Iris pigment epithelial cell (primary cell): Measurements from ENCODE around the gene MAST4.
"Not testable (repeated sequence)": the region's sequence is repeated elsewhere in the genome, so short reads cannot be mapped to it uniquely, and the experiment has no call there.

Experiments used
- DNase-seq: peaks from one replicate; pipeline ENCODE4 v3.0.0-alpha.2; 2011; ENCODE audit warnings: low read depth

MAST4 gene

GRCh38 chr5:67090040-67090439, 493.8 kb downstream of the MAST4 start:
- DNase-seq = no peak

GRCh38 chr5:67090593-67090992, 494.4 kb downstream of the MAST4 start:
- DNase-seq = no peak

DNA sequence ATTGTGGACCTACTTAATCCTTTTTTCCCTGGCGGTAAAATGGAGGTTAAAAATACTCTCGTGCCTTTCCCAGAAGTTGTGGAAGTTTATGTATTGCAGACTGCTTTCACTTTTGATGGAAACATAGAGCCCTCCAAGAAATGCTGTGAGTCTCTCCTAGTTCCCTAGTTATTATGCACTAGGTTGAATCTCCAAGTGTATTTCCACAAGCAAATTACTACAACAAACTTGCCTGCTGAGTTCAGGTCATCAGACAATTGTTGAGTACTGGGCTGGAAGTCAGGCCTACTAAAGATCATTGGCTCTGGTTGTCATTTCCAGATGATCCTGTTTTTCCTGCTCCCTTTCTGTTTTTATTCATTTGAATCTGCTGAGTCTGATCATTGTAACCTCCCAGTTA, 496.3 kb downstream of the MAST4 start:
- peak; percentile 46 for DNase-seq

DNA sequence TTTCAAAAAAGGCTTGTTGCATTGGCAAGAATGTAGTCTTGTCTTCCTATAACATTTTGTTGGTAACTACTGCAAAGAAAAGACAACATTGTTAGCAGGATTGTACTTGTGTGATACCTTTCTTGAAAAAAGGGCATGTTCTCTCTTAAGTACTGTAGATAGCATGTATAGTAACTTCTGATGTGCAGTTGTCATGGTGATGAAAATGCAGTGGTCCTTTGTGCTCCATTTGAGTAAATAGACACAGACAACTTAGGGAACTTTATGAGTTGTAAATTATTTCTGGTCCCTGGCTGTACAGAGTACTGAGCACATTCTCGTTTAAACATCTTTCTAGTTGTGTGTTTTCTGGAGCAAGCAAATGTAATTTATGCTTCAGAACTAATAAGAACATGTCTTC, 497.1 kb downstream of the MAST4 start:
- DNase-seq = peak; percentile 8

GRCh38 chr5:67094476-67095300, 498.5 kb downstream of the MAST4 start:
- peak; percentile 83 for DNase-seq

GRCh38 chr5:67095346-67096171, 499.4 kb downstream of the MAST4 start:
- peak; percentile 57 for DNase-seq

GRCh38 chr5:67098656-67099055, 502.5 kb downstream of the MAST4 start:
- DNase-seq = no peak

DNA sequence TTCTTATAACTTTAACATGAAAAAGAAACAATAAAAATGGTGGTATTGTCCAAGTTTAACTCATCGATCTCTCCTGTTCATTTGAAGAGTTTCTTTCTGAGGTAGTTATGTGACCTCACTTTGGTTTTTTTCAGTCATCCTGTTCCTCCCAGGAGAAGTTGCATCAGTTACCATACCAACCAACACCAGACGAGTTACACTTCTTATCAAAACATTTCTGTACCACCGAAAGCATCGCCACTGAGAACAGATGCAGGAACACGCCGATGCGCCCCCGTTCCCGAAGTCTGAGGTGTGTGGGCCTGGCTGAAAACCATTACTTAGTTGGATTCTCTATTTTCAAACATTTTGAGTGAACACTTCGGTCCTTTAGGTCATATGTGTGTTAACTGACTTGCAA, 504.1 kb downstream of the MAST4 start:
- DNase-seq = no peak

GRCh38 chr5:67102708-67103107, 506.5 kb downstream of the MAST4 start:
- DNase-seq = no peak

- DNase-seq = peak; percentile 28
These were observed 508.7 kb downstream of the MAST4 start for GRCh38 chr5:67104859-67105258.

DNA sequence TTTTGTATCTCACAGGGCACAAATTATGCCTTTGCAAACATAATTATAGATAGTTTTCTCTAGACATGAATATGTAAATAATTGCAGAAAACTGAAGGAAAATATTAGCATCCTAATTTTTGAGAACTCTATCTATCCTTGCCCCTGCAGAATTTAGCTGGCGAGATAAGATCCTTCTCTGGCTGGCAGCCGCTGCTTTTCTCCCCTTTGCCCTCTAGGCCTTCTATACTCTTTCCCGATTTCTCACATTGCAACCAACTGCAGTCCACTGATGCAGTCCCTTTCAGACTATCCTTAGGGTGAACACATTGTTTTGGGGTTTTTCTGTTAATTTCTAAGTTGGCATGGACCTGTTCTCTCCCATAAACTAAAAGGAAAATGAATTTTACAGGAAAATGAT, 509.1 kb downstream of the MAST4 start:
- DNase-seq = no peak

DNA sequence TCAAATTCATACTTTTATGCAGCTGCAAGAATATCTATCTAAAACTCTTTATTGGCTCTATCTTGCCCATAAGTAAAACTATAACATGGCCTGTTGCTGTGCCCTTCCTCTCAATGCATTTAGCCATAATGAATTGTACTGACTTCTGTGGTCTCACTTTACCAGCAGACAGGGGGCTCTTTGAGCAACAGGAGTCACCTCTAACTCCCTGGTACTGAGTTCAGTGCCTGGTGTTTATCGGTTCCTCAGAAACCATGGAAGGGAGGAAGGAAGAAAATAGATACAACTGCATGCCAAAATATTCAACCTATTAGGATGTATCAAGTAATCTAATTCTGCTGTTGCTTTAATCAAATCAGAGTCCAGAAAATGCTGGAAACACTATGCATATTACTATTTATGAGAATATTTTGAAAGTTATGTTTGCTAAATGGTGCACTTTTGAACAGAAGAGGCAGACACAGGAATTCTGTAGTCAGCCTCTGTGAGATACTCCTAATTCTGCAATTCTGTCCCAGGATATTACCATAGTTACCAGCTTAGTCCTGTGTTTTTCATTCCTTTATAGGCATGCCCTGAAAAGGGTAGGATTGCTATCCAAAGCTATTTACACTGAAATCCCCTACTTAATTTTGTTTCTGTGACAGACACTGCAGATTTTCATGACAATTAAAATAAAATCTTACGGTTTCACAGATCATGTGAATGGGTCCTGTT, 510.6 kb downstream of the MAST4 start:
- DNase-seq = no peak

DNA sequence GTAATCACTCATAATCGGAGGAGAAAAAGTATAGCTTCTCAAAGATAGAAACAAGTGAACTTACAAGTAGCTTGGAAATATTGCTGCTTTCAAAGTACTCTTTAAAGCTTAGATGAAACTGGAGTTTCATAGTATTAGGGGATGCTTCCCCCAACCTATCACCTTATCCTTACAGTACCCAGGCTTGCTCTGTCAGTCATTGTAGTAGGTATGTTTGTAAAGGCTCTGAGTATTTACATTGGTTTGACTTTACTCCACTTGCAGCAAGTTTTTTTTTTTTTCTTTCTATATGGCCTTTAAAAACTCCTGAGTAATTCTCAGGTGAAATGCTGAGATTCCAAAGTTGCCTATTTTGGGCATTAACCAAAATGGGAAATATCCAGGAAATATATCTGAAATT, 515.6 kb downstream of the MAST4 start:
- no peak for DNase-seq

- no peak for DNase-seq
These were observed 519.1 kb downstream of the MAST4 start for GRCh38 chr5:67115246-67115645.

GRCh38 chr5:67115817-67116216, 519.6 kb downstream of the MAST4 start:
- DNase-seq = no peak

DNA sequence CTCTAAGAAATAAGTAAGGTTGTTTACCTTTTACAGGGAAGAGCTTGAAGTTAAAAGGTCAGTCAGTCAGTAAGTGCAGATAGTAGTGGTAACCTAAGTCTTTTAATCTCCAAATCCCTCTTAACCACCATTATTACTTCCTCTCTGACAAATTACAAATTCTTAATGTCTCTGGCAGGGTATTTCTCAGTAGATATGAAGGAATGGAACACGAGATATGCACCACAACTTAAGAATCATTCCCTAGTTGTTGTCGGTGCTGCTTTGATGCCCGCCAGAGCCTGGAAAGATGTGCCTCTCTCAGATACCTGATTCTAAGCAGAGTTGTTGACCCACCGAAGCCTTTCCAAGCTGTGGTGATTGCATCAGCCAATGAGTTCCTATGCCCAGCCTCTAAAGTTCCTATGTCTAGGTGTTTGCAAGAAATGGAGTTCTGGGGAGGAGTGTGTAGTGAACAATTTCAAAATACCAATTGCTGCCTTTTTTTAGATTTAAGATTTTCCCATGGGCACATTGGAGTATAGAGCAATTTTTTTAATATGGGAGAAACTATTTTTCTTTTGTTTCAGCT, 521.9 kb downstream of the MAST4 start:
- DNase-seq = no peak

GRCh38 chr5:67119010-67119409, 522.8 kb downstream of the MAST4 start:
- DNase-seq = no peak

GRCh38 chr5:67120032-67120431, 523.8 kb downstream of the MAST4 start:
- DNase-seq = no peak

DNA sequence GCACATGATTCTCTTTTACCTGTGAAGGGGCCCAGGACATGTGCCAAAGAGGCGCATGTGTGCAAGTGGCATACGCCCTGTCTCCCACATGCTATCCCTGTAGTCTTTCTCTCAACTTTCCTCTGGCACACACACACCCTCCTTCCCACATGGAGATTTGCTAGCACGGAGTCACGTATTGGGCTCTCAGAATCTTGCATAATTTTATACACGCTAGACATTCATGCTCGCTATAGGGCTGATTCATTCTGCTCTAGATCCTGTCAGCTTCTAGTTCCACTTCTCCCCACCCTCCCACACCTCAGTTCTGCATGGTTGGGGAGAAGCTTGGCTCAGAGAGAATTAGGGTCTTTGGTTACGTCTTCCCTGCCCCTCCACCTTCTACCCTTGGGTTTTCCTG, 527.6 kb downstream of the MAST4 start:
- no peak for DNase-seq

GRCh38 chr5:67124556-67124955, 528.4 kb downstream of the MAST4 start:
- no peak for DNase-seq

GRCh38 chr5:67127347-67127895, 531.2 kb downstream of the MAST4 start:
- DNase-seq = not testable (repeated sequence)

DNA sequence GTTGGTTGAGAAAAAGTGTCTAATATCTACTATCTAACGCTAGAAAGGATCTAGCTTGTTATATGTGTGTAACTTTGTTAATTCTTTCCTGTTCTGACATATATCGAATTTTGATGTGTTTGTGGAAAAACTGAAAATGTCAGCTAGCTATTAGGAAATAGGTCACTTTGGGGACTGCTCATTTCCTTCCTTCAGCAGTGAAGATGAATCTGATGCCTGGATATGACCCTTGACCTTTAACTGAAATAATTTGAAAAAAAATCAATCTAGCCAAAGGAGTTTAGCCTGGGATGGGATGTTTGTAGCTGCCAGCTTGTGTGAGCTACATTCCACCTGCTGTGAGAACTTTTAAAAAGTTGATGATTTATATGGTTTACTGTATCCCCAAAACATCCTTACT, 533.6 kb downstream of the MAST4 start:
- DNase-seq = no peak
